ENCODE results near the gene SPATA9.

Gene SPATA9

GRCh38 chr5:95631255-95631958, 51.4 kb downstream of the SPATA9 start:
- Histone ChIP-seq H2AK5ac (ENCODE audit: low read length) (no peak overlapping the region), H2BK15ac (replicated peaks; ENCODE audit: low read depth) (no peak overlapping the region), H3K23ac (ENCODE audit: low read length) (no peak overlapping the region), H4K8ac (ENCODE audit: low read depth, low read length) (no peak overlapping the region), H3K79me1 (ENCODE audit: low read length) (no peaks in the 10 kb centered on the region), H3K4ac (ENCODE audit: low read depth, low read length) (no peak overlapping the region), H3K27ac (ENCODE audit: low read depth, low read length) (no peak overlapping the region), H2BK120ac (ENCODE audit: low read depth, low read length) (no peak overlapping the region), H3K36me3 (ENCODE audit: control insufficient read depth, insufficient read depth, low read length) (no peaks in the 10 kb centered on the region), H3K9ac (ENCODE audit: low read length) (no peak overlapping the region), H3K18ac (ENCODE audit: low read length) (no peak overlapping the region), H3K79me2 (ENCODE audit: control insufficient read depth, insufficient read depth, low read length) (no peaks in the 10 kb centered on the region), H3K4me1 (ENCODE audit: control insufficient read depth, low read depth, low read length) (no peaks in the 10 kb centered on the region), H2BK5ac (ENCODE audit: low read length) (no peak overlapping the region), H3K4me2 (ENCODE audit: low read length) (no peak overlapping the region), H3K4me3 (ENCODE audit: low read length) (no peak overlapping the region), H3K56ac (ENCODE audit: low read length) (no peak overlapping the region), H3K27me3 (ENCODE audit: insufficient read depth, low read length, poor library complexity) (no peaks in the 10 kb centered on the region), H4K5ac (ENCODE audit: low read length) (no peak overlapping the region)
- WGBS (ENCODE audit: extremely low coverage, insufficient coverage, low lambda C conversion rate), result no CpG with 5 or more reads among the region's 2 CpGs
- no peak for DNase-seq

DNA sequence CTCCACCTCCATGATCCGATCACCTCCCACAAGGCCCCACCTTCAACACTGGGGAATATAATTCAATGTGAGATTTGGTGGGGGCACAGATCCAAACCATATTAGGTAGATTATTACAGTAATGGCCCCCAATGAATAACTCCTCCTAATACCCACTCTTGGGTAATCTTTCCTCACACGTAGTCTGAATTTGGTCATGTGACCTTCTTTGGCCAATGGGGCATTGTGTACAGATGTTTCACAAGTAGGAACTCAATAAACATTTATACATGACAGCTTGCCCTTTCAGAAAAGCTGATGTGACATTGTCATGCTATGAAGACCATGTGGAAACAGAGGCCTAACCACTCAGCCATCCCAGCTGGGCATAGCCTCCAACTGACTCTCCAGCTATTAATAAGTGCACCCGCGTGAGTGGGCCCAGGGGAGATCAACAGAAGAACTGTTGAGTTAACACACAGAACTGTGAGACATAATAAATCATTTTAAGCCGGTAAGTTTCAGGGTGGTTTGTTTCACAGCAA, 52.3 kb downstream of the SPATA9 start:
- H4K5ac ChIP-seq (ENCODE audit: low read length), result no peak overlapping the region
- no peaks in the 10 kb centered on the region for H3K36me3 ChIP-seq (ENCODE audit: control insufficient read depth, insufficient read depth, low read length)
- no peak overlapping the region for H3K4me2 ChIP-seq (ENCODE audit: low read length)
- H3K56ac ChIP-seq (ENCODE audit: low read length), result no peak overlapping the region
- no peaks in the 10 kb centered on the region for H3K4me1 ChIP-seq (ENCODE audit: control insufficient read depth, low read depth, low read length)
- no peak overlapping the region for H3K27ac ChIP-seq (ENCODE audit: low read depth, low read length)
- H3K9ac ChIP-seq (ENCODE audit: low read length), result no peak overlapping the region
- no peak overlapping the region for H3K4ac ChIP-seq (ENCODE audit: low read depth, low read length)
- no peak overlapping the region for H2BK15ac ChIP-seq (replicated peaks; ENCODE audit: low read depth)
- H3K23ac ChIP-seq (ENCODE audit: low read length), result no peak overlapping the region
- H4K8ac ChIP-seq (ENCODE audit: low read depth, low read length), result no peak overlapping the region
- H2BK5ac ChIP-seq (ENCODE audit: low read length), result no peak overlapping the region
- H3K18ac ChIP-seq (ENCODE audit: low read length), result no peak overlapping the region
- no peaks in the 10 kb centered on the region for H3K79me2 ChIP-seq (ENCODE audit: control insufficient read depth, insufficient read depth, low read length)
- WGBS (ENCODE audit: extremely low coverage, insufficient coverage, low lambda C conversion rate), result no CpG with 5 or more reads among the region's 5 CpGs
- H2AK5ac ChIP-seq (ENCODE audit: low read length), result no peak overlapping the region
- no peak overlapping the region for H2BK120ac ChIP-seq (ENCODE audit: low read depth, low read length)
- no peaks in the 10 kb centered on the region for H3K79me1 ChIP-seq (ENCODE audit: low read length)
- no peak for DNase-seq
- H3K4me3 ChIP-seq (ENCODE audit: low read length), result no peak overlapping the region
- H3K27me3 ChIP-seq (ENCODE audit: insufficient read depth, low read length, poor library complexity), result no peaks in the 10 kb centered on the region

DNA sequence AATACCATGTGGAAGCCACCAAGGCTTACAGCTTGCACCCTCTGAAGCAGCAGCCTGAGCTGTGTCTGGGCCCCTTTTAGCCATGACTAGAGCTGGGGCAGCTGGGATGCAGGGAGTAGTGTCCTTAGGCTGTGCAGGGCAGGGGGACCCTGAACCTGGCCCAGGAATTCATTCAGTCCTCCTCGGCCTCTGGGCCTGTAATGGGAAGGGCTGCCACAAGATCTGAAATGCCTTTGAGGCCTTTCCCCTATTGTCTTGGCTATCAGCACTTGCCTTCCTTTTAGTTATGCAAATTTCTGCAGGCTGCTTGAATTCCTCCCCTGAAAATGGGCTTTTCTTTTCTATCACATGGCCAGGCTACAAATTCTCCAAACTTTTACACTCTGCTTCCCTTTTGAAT, 53.9 kb downstream of the SPATA9 start:
- peak; percentile 23 for DNase-seq
- Histone ChIP-seq H3K79me1 (ENCODE audit: low read length) (no peaks in the 10 kb centered on the region), H3K23ac (ENCODE audit: low read length) (no peak overlapping the region), H2BK5ac (ENCODE audit: low read length) (no peak overlapping the region), H3K4me3 (ENCODE audit: low read length) (no peak overlapping the region), H4K5ac (ENCODE audit: low read length) (no peak overlapping the region), H3K4me2 (ENCODE audit: low read length) (no peak overlapping the region), H3K27me3 (ENCODE audit: insufficient read depth, low read length, poor library complexity) (no peaks in the 10 kb centered on the region), H4K8ac (ENCODE audit: low read depth, low read length) (no peak overlapping the region), H3K9ac (ENCODE audit: low read length) (no peak overlapping the region), H2BK15ac (replicated peaks; ENCODE audit: low read depth) (no peak overlapping the region), H2AK5ac (ENCODE audit: low read length) (no peak overlapping the region), H3K18ac (ENCODE audit: low read length) (no peak overlapping the region), H3K4ac (ENCODE audit: low read depth, low read length) (no peak overlapping the region), H3K79me2 (ENCODE audit: control insufficient read depth, insufficient read depth, low read length) (no peaks in the 10 kb centered on the region), H2BK120ac (ENCODE audit: low read depth, low read length) (no peak overlapping the region), H3K4me1 (ENCODE audit: control insufficient read depth, low read depth, low read length) (no peaks in the 10 kb centered on the region), H3K27ac (ENCODE audit: low read depth, low read length) (no peak overlapping the region), H3K56ac (ENCODE audit: low read length) (no peak overlapping the region), H3K36me3 (ENCODE audit: control insufficient read depth, insufficient read depth, low read length) (no peaks in the 10 kb centered on the region)
- WGBS (ENCODE audit: extremely low coverage, insufficient coverage, low lambda C conversion rate), result no CpG with 5 or more reads among the region's 1 CpG

DNA sequence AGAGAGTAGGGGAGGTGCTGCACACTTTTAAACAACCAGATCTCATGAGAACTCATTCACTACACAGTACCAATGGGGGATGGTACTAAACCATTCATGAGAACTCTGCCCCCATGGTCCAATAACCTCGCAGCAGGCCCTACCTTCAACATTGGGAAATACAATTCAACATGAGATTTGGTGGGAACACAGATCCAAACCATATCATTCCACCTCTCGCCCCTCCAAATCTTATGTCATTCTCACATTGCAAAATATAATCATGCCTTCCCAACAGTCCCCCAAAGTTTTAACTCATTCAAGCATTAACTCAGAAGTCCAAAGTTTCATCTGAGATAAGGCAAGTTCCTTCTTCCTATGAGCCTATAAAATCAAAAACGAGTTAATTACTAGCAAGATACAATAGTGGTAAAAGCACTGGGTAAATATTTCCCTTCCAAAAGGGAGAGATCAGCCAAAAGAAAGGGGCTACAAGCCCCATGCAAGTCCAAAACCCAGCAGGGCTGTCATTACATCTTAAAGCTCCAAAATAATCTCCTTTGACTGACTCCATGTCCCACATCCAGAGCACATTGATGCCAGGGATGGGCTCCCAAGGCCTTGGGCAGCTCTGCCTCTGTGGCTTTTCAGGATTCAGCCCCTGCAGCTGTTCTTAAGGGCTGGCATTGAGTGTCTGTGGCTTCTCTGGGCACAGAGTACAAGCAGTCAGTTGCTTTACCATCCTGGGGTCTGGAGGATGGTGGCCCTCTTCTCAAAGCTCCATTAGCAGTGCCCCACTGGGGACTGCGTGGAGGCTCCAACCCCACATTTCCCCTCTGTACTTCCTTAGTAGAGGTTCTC, 54.6 kb downstream of the SPATA9 start:
- Histone ChIP-seq H3K18ac (ENCODE audit: low read length) (no peak overlapping the region), H3K27ac (ENCODE audit: low read depth, low read length) (no peak overlapping the region), H3K4me1 (ENCODE audit: control insufficient read depth, low read depth, low read length) (no peaks in the 10 kb centered on the region), H3K23ac (ENCODE audit: low read length) (no peak overlapping the region), H2BK15ac (replicated peaks; ENCODE audit: low read depth) (no peak overlapping the region), H3K4ac (ENCODE audit: low read depth, low read length) (no peak overlapping the region), H3K4me3 (ENCODE audit: low read length) (no peak overlapping the region), H2AK5ac (ENCODE audit: low read length) (no peak overlapping the region), H2BK120ac (ENCODE audit: low read depth, low read length) (no peak overlapping the region), H3K4me2 (ENCODE audit: low read length) (no peak overlapping the region), H2BK5ac (ENCODE audit: low read length) (no peak overlapping the region), H3K36me3 (ENCODE audit: control insufficient read depth, insufficient read depth, low read length) (no peaks in the 10 kb centered on the region), H3K79me2 (ENCODE audit: control insufficient read depth, insufficient read depth, low read length) (no peaks in the 10 kb centered on the region), H3K56ac (ENCODE audit: low read length) (no peak overlapping the region), H4K8ac (ENCODE audit: low read depth, low read length) (no peak overlapping the region), H3K79me1 (ENCODE audit: low read length) (no peaks in the 10 kb centered on the region), H3K27me3 (ENCODE audit: insufficient read depth, low read length, poor library complexity) (no peaks in the 10 kb centered on the region), H4K5ac (ENCODE audit: low read length) (no peak overlapping the region), H3K9ac (ENCODE audit: low read length) (no peak overlapping the region)
- DNase-seq, result no peak
- no CpG with 5 or more reads among the region's 4 CpGs for WGBS (ENCODE audit: extremely low coverage, insufficient coverage, low lambda C conversion rate)

DNA sequence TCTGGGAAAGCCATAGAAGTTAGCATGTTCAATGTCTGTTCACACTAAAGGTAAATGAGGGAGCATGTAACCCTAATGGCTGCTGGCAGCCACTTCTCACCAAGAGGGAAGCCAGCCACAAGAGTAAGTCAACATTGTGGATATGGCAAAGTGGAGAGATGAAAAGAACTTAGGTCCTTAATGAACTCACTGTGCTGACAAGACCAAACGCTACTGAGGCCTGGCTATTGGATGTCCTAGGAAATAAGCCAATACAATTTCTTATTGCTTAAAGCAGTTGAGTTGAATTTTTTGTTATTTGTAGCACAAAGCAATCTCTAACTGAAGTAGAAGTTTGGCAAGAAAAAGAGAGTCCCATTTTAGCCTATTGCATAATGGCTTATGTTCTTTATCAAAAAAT, 56.1 kb downstream of the SPATA9 start:
- H3K18ac ChIP-seq (ENCODE audit: low read length), result no peak overlapping the region
- H4K5ac ChIP-seq (ENCODE audit: low read length), result no peak overlapping the region
- H3K36me3 ChIP-seq (ENCODE audit: control insufficient read depth, insufficient read depth, low read length), result no peaks in the 10 kb centered on the region
- H3K23ac ChIP-seq (ENCODE audit: low read length), result no peak overlapping the region
- H2BK120ac ChIP-seq (ENCODE audit: low read depth, low read length), result no peak overlapping the region
- H3K79me2 ChIP-seq (ENCODE audit: control insufficient read depth, insufficient read depth, low read length), result no peaks in the 10 kb centered on the region
- DNase-seq, result no peak
- H3K4ac ChIP-seq (ENCODE audit: low read depth, low read length), result no peak overlapping the region
- H3K56ac ChIP-seq (ENCODE audit: low read length), result no peak overlapping the region
- H2AK5ac ChIP-seq (ENCODE audit: low read length), result no peak overlapping the region
- H3K79me1 ChIP-seq (ENCODE audit: low read length), result no peaks in the 10 kb centered on the region
- no peak overlapping the region for H3K9ac ChIP-seq (ENCODE audit: low read length)
- H3K4me1 ChIP-seq (ENCODE audit: control insufficient read depth, low read depth, low read length), result no peaks in the 10 kb centered on the region
- no peak overlapping the region for H3K4me3 ChIP-seq (ENCODE audit: low read length)
- H2BK5ac ChIP-seq (ENCODE audit: low read length), result no peak overlapping the region
- H3K4me2 ChIP-seq (ENCODE audit: low read length), result no peak overlapping the region
- H3K27ac ChIP-seq (ENCODE audit: low read depth, low read length), result no peak overlapping the region
- H2BK15ac ChIP-seq (replicated peaks; ENCODE audit: low read depth), result no peak overlapping the region
- no peak overlapping the region for H4K8ac ChIP-seq (ENCODE audit: low read depth, low read length)
- H3K27me3 ChIP-seq (ENCODE audit: insufficient read depth, low read length, poor library complexity), result peaks cover 3% of the 10 kb centered on the region
- no CpG with 5 or more reads among the region's 1 CpG for WGBS (ENCODE audit: extremely low coverage, insufficient coverage, low lambda C conversion rate)
